Smooth muscle cell (in vitro differentiated cells): ENCODE measurements around the gene LDHA. TPM values are rescaled to one million over a fixed set of nuclear protein-coding genes. Genes with fewer than 3 reads are reported as not detected.

Experiments used
- DNase-seq: peaks from one replicate; lab custom pipeline; 2025; ENCODE audit not compliant: unreplicated experiment; lab: John Stamatoyannopoulos, UW
- H2AFZ ChIP-seq: fragments of 200-600 bp; sonication (generic); 2 replicates; pipeline ENCODE4 v1.6.0; 2016; ENCODE audit warnings: antibody characterized with exemption, low read depth, mild to moderate bottlenecking
- H3F3A ChIP-seq: fragments of 200-600 bp; sonication (generic); 2 replicates; pipeline ENCODE4 v1.6.0; 2017; ENCODE audit warnings: antibody characterized with exemption, low read depth
- H3K27ac ChIP-seq: fragments of 200-600 bp; sonication (generic); 2 replicates; pipeline ENCODE4 v1.5.1; 2016; ENCODE audit warnings: low read depth, mild to moderate bottlenecking
- H3K27me3 ChIP-seq: fragments of 200-600 bp; sonication (generic); 2 replicates; pipeline ENCODE4 v1.6.1; 2016; ENCODE audit warnings: low read depth, mild to moderate bottlenecking
- H3K36me3 ChIP-seq: fragments of 200-600 bp; sonication (generic); 2 replicates; pipeline ENCODE4 v1.5.1; 2016; ENCODE audit warnings: low read depth
- H3K4me1 ChIP-seq: fragments of 200-600 bp; sonication (generic); 2 replicates; pipeline ENCODE4 v1.5.1; 2016; ENCODE audit warnings: low read depth
- H3K4me2 ChIP-seq: fragments of 200-600 bp; sonication (generic); 2 replicates; pipeline ENCODE4 v1.6.0; 2016; ENCODE audit warnings: mild to moderate bottlenecking
- H3K4me3 ChIP-seq: fragments of 200-600 bp; sonication (generic); 2 replicates; pipeline ENCODE4 v1.5.1; 2016; ENCODE audit warnings: mild to moderate bottlenecking
- H3K79me2 ChIP-seq: fragments of 200-600 bp; sonication (generic); 2 replicates; pipeline ENCODE4 v1.6.0; 2016; ENCODE audit warnings: low read depth, mild to moderate bottlenecking
- H3K9ac ChIP-seq: fragments of 200-600 bp; sonication (generic); 2 replicates; pipeline ENCODE4 v1.6.0; 2016; ENCODE audit warnings: low read depth
- H3K9me3 ChIP-seq: fragments of 200-600 bp; sonication (generic); replicated peaks from 2 replicates; pipeline ENCODE4 v1.5.1; 2016; ENCODE audit warnings: low read depth
- H4K20me1 ChIP-seq: fragments of 200-600 bp; sonication (generic); 2 replicates; pipeline ENCODE4 v1.6.0; 2016; ENCODE audit warnings: low read depth
- WGBS: methylation state at CpG from one replicate; pipeline ENCODE4 v1.1.7; 2016; ENCODE audit warnings: low lambda C conversion rate; 5-methylcytosine and 5-hydroxymethylcytosine counted together
- microRNA-seq: library from miRNA; unstranded; fragments of <30 nt; microRNA quantifications from one replicate; pipeline ENCODE4, GENCODE V29; 2016; ENCODE audit warnings: borderline number of aligned reads
- polyA plus RNA-seq: library from polyadenylated mRNA; unstranded; fragments of >200 nt; fragmentation: Nextera tagmentation; extraction: Ambion mirVana; gene quantifications from 2 replicates; pipeline ENCODE4 v1.2.1, GENCODE V29; 2016
- small RNA-seq: library from RNA; depleted of rRNA; stranded (forward); fragments of <200 nt; gene quantifications from one replicate; pipeline ENCODE3, GENCODE V24; 2014
- total RNA-seq: library from RNA; depleted of rRNA; stranded (reverse); fragments of >200 nt; gene quantifications from 2 replicates; pipeline ENCODE4 v1.2.3, GENCODE V29; 2014
- TF ChIP-seq, protein P1 (sequence below): fragments of 200-600 bp; sonication (generic); IDR thresholded peaks from 2 replicates; pipeline ENCODE4 v1.5.1; 2017; ENCODE audit warnings: borderline replicate concordance, mild to moderate bottlenecking, antibody characterized with exemption; ENCODE audit not compliant: insufficient read depth, poor library complexity, severe bottlenecking

LDHA gene
- total and polyA plus RNA-seq, 2 experiments from 2014 or later = 1,106 to 2,158 TPM

DNA sequence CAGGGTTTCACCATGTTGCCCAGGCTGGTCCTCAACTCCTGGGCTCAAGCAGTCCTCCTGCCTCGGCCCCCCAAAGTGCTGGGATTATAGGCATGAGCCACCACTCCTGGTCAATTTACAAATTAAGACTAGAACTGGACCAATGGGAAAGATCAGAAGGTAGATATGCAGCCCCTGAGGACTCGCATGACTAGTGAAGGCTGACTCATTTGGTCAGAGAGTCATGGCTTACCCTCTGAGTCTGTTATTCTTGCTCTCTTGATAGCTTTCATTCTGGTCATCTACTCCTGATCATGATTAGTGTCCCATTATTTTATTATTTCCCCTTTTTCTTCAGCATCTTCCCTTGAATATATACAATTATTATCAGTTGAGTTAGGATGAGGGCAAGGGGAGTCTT lies 58.6 kb downstream of the LDHA start:
- no peak overlapping the region for H3K4me2 ChIP-seq
- H3F3A ChIP-seq = no peaks in the 10 kb centered on the region
- H3K9ac ChIP-seq = no peak overlapping the region
- no peaks in the 10 kb centered on the region for H3K4me1 ChIP-seq
- no peak overlapping the region for H2AFZ ChIP-seq
- no peak overlapping the region for H3K27ac ChIP-seq
- H3K79me2 ChIP-seq = no peaks in the 10 kb centered on the region
- no peaks in the 10 kb centered on the region for H4K20me1 ChIP-seq
- H3K36me3 ChIP-seq = no peaks in the 10 kb centered on the region
- no peak overlapping the region for H3K4me3 ChIP-seq
- H3K27me3 ChIP-seq = no peaks in the 10 kb centered on the region
- DNase-seq = no peak
- WGBS = 61% methylated on average over 2 of the region's 2 CpGs
- TF ChIP-seq, protein P1, sequence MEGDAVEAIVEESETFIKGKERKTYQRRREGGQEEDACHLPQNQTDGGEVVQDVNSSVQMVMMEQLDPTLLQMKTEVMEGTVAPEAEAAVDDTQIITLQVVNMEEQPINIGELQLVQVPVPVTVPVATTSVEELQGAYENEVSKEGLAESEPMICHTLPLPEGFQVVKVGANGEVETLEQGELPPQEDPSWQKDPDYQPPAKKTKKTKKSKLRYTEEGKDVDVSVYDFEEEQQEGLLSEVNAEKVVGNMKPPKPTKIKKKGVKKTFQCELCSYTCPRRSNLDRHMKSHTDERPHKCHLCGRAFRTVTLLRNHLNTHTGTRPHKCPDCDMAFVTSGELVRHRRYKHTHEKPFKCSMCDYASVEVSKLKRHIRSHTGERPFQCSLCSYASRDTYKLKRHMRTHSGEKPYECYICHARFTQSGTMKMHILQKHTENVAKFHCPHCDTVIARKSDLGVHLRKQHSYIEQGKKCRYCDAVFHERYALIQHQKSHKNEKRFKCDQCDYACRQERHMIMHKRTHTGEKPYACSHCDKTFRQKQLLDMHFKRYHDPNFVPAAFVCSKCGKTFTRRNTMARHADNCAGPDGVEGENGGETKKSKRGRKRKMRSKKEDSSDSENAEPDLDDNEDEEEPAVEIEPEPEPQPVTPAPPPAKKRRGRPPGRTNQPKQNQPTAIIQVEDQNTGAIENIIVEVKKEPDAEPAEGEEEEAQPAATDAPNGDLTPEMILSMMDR = no peak
- no peaks in the 10 kb centered on the region for H3K9me3 ChIP-seq

DNA sequence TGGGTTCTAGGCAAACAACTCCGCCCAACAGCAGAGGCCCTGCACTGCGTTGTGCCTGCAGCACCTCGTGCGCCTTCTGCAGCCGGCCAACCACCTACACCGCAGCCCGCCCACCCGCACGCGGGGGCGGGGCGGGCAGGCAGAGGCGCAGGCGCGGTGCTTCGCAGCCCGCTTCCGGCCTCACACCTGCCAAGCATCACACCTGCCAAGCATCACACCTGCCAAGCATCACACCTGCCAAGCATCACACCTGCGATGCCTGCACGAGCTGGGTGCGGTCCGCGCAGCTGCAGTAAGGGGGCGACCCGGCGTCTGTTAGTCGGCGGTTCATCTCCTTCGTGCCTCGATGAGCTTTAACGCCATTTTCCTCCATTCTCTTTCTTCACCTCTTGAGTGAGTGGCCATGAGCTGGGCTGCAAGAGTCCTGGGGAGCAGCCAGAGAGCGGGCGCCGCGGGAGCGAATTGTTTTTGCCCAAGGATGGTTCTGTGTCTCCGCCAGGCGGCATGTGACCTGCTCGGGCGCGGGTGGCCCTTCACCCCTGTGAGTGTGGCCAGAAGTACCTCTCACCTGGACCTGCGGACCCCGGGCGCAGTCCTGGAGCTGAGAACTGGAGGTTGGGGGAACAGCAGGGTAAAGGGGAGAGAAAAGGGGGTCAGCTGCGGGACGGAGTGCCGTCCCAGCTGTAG lies 61.5 kb downstream of the LDHA start, which contains the start of gene LDHAL6A:
Gene LDHAL6A, plus strand, starts transcription at position 171 of the 687 bp plus-strand sequence. CDS start 825 bp downstream, outside the sequence.
- DNase-seq = no peak
- 82% methylated on average over 47 of the region's 47 CpGs for WGBS
- Histone ChIP-seq H3F3A (no peaks in the 10 kb centered on the region), H3K36me3 (no peaks in the 10 kb centered on the region), H2AFZ (no peak within 1 kb of the TSS), H3K27me3 (no peaks in the 10 kb centered on the region), H4K20me1 (no peaks in the 10 kb centered on the region), H3K79me2 (no peaks in the 10 kb centered on the region), H3K27ac (no peak within 1 kb of the TSS), H3K9ac (no peak within 1 kb of the TSS), H3K4me3 (no peak within 1 kb of the TSS), H3K9me3 (no peaks in the 10 kb centered on the region), H3K4me2 (no peak within 1 kb of the TSS), H3K4me1 (no peaks in the 10 kb centered on the region)
- TF ChIP-seq, protein P1 = no peak

- H3K9ac ChIP-seq = no peak overlapping the region
- H3K4me2 ChIP-seq = no peak overlapping the region
- H3K4me3 ChIP-seq = no peak overlapping the region
- H3K9me3 ChIP-seq = no peaks in the 10 kb centered on the region
- DNase-seq = no peak
- H3K36me3 ChIP-seq = no peaks in the 10 kb centered on the region
- H3K27ac ChIP-seq = no peak overlapping the region
- no peaks in the 10 kb centered on the region for H3K27me3 ChIP-seq
- H4K20me1 ChIP-seq = no peaks in the 10 kb centered on the region
- H3K4me1 ChIP-seq = no peaks in the 10 kb centered on the region
- no peak overlapping the region for H2AFZ ChIP-seq
- no peaks in the 10 kb centered on the region for H3K79me2 ChIP-seq
- WGBS = 46% methylated on average over 3 of the region's 3 CpGs
- H3F3A ChIP-seq = no peaks in the 10 kb centered on the region
- TF ChIP-seq, protein P1 = no peak
These were observed 63.1 kb downstream of the LDHA start for GRCh38 chr11:18457450-18457849.

Small RNA genes within 50 kb of the gene (microRNA-seq; reads per million reads assigned to microRNA genes)
- not detected for gene MIR3159

Small RNA genes within 50 kb of the gene (small RNA-seq; reads per million reads assigned to genes)
- gene MIR3159 = 0.08 reads per million

Other genes with a start within 250 kb of the LDHA start
- gene MRGPRX4, start 221.7 kb upstream of the LDHA start, total RNA-seq = not detected in 2 replicates
- gene MRGPRX4, start 221.7 kb upstream of the LDHA start, polyA plus RNA-seq = not detected in 2 replicates
- gene SAA4, start 157.8 kb upstream of the LDHA start, total RNA-seq = not detected in 2 replicates
- not detected in 2 replicates for gene SAA4, start 157.8 kb upstream of the LDHA start, polyA plus RNA-seq
- not detected in 2 replicates for gene SAA2, start 145.9 kb upstream of the LDHA start, total RNA-seq
- not detected in 2 replicates for gene SAA2, start 145.9 kb upstream of the LDHA start, polyA plus RNA-seq
- gene SAA1, start 128.3 kb upstream of the LDHA start, total RNA-seq = not detected in 2 replicates
- gene SAA1, start 128.3 kb upstream of the LDHA start, polyA plus RNA-seq = 1.2 and 1.4 TPM in 2 replicates
- gene HPS5, start 72.4 kb upstream of the LDHA start, total RNA-seq = 13.1 and 20.2 TPM in 2 replicates
- 5.5 and 7.4 TPM in 2 replicates for gene HPS5, start 72.4 kb upstream of the LDHA start, polyA plus RNA-seq
- 47.2 and 47.8 TPM in 2 replicates for gene GTF2H1, start 72.0 kb upstream of the LDHA start, total RNA-seq
- 22.0 and 28.3 TPM in 2 replicates for gene GTF2H1, start 72.0 kb upstream of the LDHA start, polyA plus RNA-seq
- gene LDHC, start 17.8 kb downstream of the LDHA start, total RNA-seq = 0.45 and 3.1 TPM in 2 replicates
- 0.83 and 1.2 TPM in 2 replicates for gene LDHC, start 17.8 kb downstream of the LDHA start, polyA plus RNA-seq
- not detected in 2 replicates for gene LDHAL6A, start 61.3 kb downstream of the LDHA start, total RNA-seq
- gene LDHAL6A, start 61.3 kb downstream of the LDHA start, polyA plus RNA-seq = 0.06 TPM in 1 of 2 replicates, not detected in the other
- 121 and 137 TPM in 2 replicates for gene TSG101, start 132.4 kb downstream of the LDHA start, total RNA-seq
- 113 and 114 TPM in 2 replicates for gene TSG101, start 132.4 kb downstream of the LDHA start, polyA plus RNA-seq
- gene UEVLD, start 194.2 kb downstream of the LDHA start, total RNA-seq = 30.4 and 32.7 TPM in 2 replicates
- gene UEVLD, start 194.2 kb downstream of the LDHA start, polyA plus RNA-seq = 15.1 and 16.5 TPM in 2 replicates
- gene MISFA, start 205.2 kb downstream of the LDHA start, total RNA-seq = 0.18 TPM in 1 of 2 replicates, not detected in the other
- 0.90 and 1.3 TPM in 2 replicates for gene MISFA, start 205.2 kb downstream of the LDHA start, polyA plus RNA-seq
- gene SPTY2D1, start 239.8 kb downstream of the LDHA start, total RNA-seq = 42.7 and 77.5 TPM in 2 replicates
- 18.3 and 18.8 TPM in 2 replicates for gene SPTY2D1, start 239.8 kb downstream of the LDHA start, polyA plus RNA-seq